GM23338 (cell line): ENCODE measurements around the gene HSPD1. TPM values are rescaled to one million over a fixed set of nuclear protein-coding genes. Genes with fewer than 3 reads are reported as not detected.

ENCODE experiments used
- ATAC-seq: fragments of 200-7000 bp; cut with Tn5 transposase; 3 replicates; pipeline ENCODE4 v1.9.1; 2020
- DNase-seq: peaks from one replicate; pipeline ENCODE4 v3.0.0-alpha.2; 2015; ENCODE audit warnings: low spot score
- H2AFZ ChIP-seq: fragments of 200-600 bp; sonication (generic); 2 replicates; pipeline ENCODE4 v1.8.0; 2016; ENCODE audit warnings: antibody characterized with exemption, mild to moderate bottlenecking, moderate library complexity
- H3F3A ChIP-seq: fragments of 200-600 bp; sonication (generic); replicated peaks from 2 replicates; pipeline ENCODE4 v1.8.0; 2017; ENCODE audit warnings: antibody characterized with exemption, mixed run types, low read depth
- H3K27ac ChIP-seq: fragments of 200-600 bp; sonication (generic); 2 replicates; pipeline ENCODE4 v1.6.1; 2016; ENCODE audit warnings: low read depth
- H3K27me3 ChIP-seq: fragments of 200-600 bp; sonication (generic); 2 replicates; pipeline ENCODE4 v1.8.0; 2016; ENCODE audit warnings: mild to moderate bottlenecking, mixed run types, moderate library complexity; ENCODE audit not compliant: insufficient read depth
- H3K36me3 ChIP-seq: fragments of 200-600 bp; sonication (generic); 2 replicates; pipeline ENCODE4 v1.8.0; 2016; ENCODE audit warnings: mild to moderate bottlenecking; ENCODE audit not compliant: insufficient read depth
- H3K4me1 ChIP-seq: fragments of 200-600 bp; sonication (generic); 2 replicates; pipeline ENCODE4 v1.8.0; 2016; ENCODE audit warnings: mild to moderate bottlenecking, moderate library complexity; ENCODE audit not compliant: insufficient read depth
- H3K4me2 ChIP-seq: fragments of 200-600 bp; sonication (generic); 2 replicates; pipeline ENCODE4 v1.7.1; 2017; ENCODE audit warnings: mixed run types
- H3K4me3 ChIP-seq: fragments of 200-600 bp; sonication (generic); 2 replicates; pipeline ENCODE4 v1.6.1; 2016; ENCODE audit warnings: mixed run types
- H3K79me2 ChIP-seq: fragments of 200-600 bp; sonication (generic); replicated peaks from 2 replicates; pipeline ENCODE4 v1.8.0; 2017; ENCODE audit warnings: mild to moderate bottlenecking; ENCODE audit not compliant: insufficient read depth
- H3K9me2 ChIP-seq: fragments of 200-600 bp; sonication (generic); 2 replicates; pipeline ENCODE4 v1.8.0; 2017; ENCODE audit not compliant: insufficient read depth
- H4K20me1 ChIP-seq: fragments of 200-600 bp; sonication (generic); replicated peaks from 2 replicates; pipeline ENCODE4 v1.8.0; 2017; ENCODE audit warnings: mild to moderate bottlenecking; ENCODE audit not compliant: insufficient read depth
- H3K27ac Mint-ChIP-seq: 2 replicates; pipeline ENCODE4 v1.8.0; 2020; ENCODE audit warnings: inconsistent platforms, mild to moderate bottlenecking, moderate library complexity, mixed read lengths
- H3K27me3 Mint-ChIP-seq: 3 replicates; pipeline ENCODE4 v1.8.0; 2022; ENCODE audit warnings: low read depth, mild to moderate bottlenecking, moderate library complexity, mixed read lengths, inconsistent platforms; ENCODE audit not compliant: insufficient read depth, poor library complexity
- H3K36me3 Mint-ChIP-seq: 3 replicates; pipeline ENCODE4 v1.8.0; 2021; ENCODE audit warnings: low read depth, mild to moderate bottlenecking, inconsistent platforms, moderate library complexity, mixed read lengths
- H3K4me1 Mint-ChIP-seq: 3 replicates; pipeline ENCODE4 v1.8.0; 2020; ENCODE audit warnings: mild to moderate bottlenecking, inconsistent platforms, mixed read lengths
- H3K4me3 Mint-ChIP-seq: 3 replicates; pipeline ENCODE4 v1.8.0; 2021; ENCODE audit warnings: moderate library complexity, mild to moderate bottlenecking, inconsistent platforms, mixed read lengths
- H3K9me3 Mint-ChIP-seq: 3 replicates; pipeline ENCODE4 v1.8.0; 2020; ENCODE audit warnings: moderate library complexity, mild to moderate bottlenecking, inconsistent platforms, mixed read lengths
- JUNB ChIP-seq: IDR thresholded peaks from one replicate; pipeline ENCODE4 v1.6.1; 2016; ENCODE audit warnings: antibody characterized with exemption; ENCODE audit not compliant: unreplicated experiment
- NANOG ChIP-seq: IDR thresholded peaks from 2 replicates; pipeline ENCODE4 v1.6.1; 2016; ENCODE audit warnings: antibody characterized with exemption, borderline replicate concordance
- REST ChIP-seq: IDR thresholded peaks from one replicate; pipeline ENCODE4 v1.6.1; 2018; ENCODE audit warnings: antibody characterized with exemption; ENCODE audit not compliant: unreplicated experiment
- ZNF331 ChIP-seq: fragments of 250-450 bp; sonication (Bioruptor Pico); IDR thresholded peaks from 2 replicates; pipeline ENCODE4 v1.5.0; 2020; ENCODE audit warnings: low read depth, mild to moderate bottlenecking, moderate library complexity
- ZNF462 ChIP-seq: fragments of 250-450 bp; sonication (Bioruptor Pico); IDR thresholded peaks from 2 replicates; pipeline ENCODE4 v1.5.0; 2020; ENCODE audit warnings: mild to moderate bottlenecking, moderate library complexity
- polyA plus RNA-seq: library from polyadenylated mRNA; unstranded; fragments of >200 nt; fragmentation: Nextera tagmentation; extraction: Ambion mirVana; gene quantifications from 2 replicates; pipeline ENCODE4 v1.2.1, GENCODE V29; 2016
- total RNA-seq: library from RNA; depleted of rRNA; stranded (reverse); fragments of >200 nt; shearing (Covaris generic); gene quantifications from 2 replicates; pipeline ENCODE4 v1.2.3, GENCODE V29; 2014

Gene HSPD1
- total and polyA plus RNA-seq, 2 experiments from 2014 or later: 880 to 1,188 TPM

- no peak for TF ChIP-seq ZNF331 (CRISPR knock-in tag)
- TF ChIP-seq ZNF462: no peak
- TF ChIP-seq JUNB: no peak
These were observed 39.0 kb downstream of the HSPD1 start (continued) for GRCh38 chr2:197460649-197461048.

GRCh38 chr2:197455428-197455827 lies 44.2 kb downstream of the HSPD1 start:
- H3K27ac Mint-ChIP-seq: no peak overlapping the region
- ATAC-seq: no peak
- no peak for TF ChIP-seq ZNF331 (CRISPR knock-in tag)
- no peak for TF ChIP-seq NANOG
- no peak for TF ChIP-seq REST
- no peak for TF ChIP-seq JUNB
- no peak for TF ChIP-seq ZNF462

More at GRCh38 chr2:197455428-197455827, 44.2 kb downstream of the HSPD1 start:
- no peaks in the 10 kb centered on the region; the same call in 1 of the 3 replicates for H3K9me3 Mint-ChIP-seq
- H3K4me1 ChIP-seq: peaks cover 9% of the 10 kb centered on the region; the same call in 1 of the 2 replicates
- H2AFZ ChIP-seq: no peak overlapping the region
- peaks cover 7% of the 10 kb centered on the region for H3K36me3 ChIP-seq
- no peak overlapping the region for H3K27ac ChIP-seq
- no peak overlapping the region for H3K4me3 ChIP-seq
- H3K4me1 Mint-ChIP-seq: peaks cover 9% of the 10 kb centered on the region
- H3K36me3 Mint-ChIP-seq: peaks cover under 1% of the 10 kb centered on the region; the same call in 1 of the 3 replicates
- peaks cover 15% of the 10 kb centered on the region; the same call in 1 of the 2 replicates for H3F3A ChIP-seq
- no peaks in the 10 kb centered on the region for H3K9me2 ChIP-seq
- H4K20me1 ChIP-seq: peaks cover 27% of the 10 kb centered on the region
- H3K4me2 ChIP-seq: no peak overlapping the region
- no peak for DNase-seq
- H3K4me3 Mint-ChIP-seq: peak overlapping the region; percentile 33; the same call in 1 of the 3 replicates
- peaks cover 63% of the 10 kb centered on the region for H3K79me2 ChIP-seq
- H3K27me3 Mint-ChIP-seq: peaks cover 2% of the 10 kb centered on the region
- H3K27me3 ChIP-seq: no peaks in the 10 kb centered on the region
